OCI-LY1 (cell line): ENCODE measurements around the gene RBM25.

Source experiments
- EZH2 ChIP-seq: fragments of 200-600 bp; sonication (generic), shearing (Covaris generic); IDR thresholded peaks from 2 replicates; pipeline ENCODE4 v1.8.0; 2017; ENCODE audit warnings: borderline replicate concordance, mixed run types, mild to moderate bottlenecking, antibody characterized with exemption, low read length, moderate library complexity, mixed read lengths
- TF ChIP-seq, protein P1 (sequence below): fragments of 200-600 bp; sonication (generic), shearing (Covaris generic); IDR thresholded peaks from 2 replicates; pipeline ENCODE4 v1.5.1; 2017; ENCODE audit warnings: mild to moderate bottlenecking, antibody characterized with exemption, low read length, moderate library complexity, mixed read lengths

DNA sequence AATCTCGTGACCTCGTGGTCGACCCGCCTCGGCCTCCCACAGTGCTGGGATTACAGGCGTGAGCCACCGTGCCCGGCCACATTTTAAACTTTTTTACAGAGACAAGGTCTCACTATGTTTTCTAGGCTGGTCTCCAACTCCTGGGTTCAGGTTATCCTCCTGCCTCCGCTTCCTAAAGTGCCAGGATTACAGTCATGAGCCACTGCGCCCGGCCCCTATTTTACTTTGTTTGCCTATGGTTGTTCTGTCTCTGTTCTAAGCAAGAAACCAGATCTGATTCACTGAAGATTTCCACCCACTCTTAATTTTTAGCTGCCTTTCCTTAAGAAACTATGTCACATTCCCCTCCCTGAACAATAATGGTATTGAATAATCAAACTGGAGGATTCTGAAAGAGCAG, 39.1 kb downstream of the RBM25 start:
- no peak for TF ChIP-seq EZH2
- TF ChIP-seq, protein P1, sequence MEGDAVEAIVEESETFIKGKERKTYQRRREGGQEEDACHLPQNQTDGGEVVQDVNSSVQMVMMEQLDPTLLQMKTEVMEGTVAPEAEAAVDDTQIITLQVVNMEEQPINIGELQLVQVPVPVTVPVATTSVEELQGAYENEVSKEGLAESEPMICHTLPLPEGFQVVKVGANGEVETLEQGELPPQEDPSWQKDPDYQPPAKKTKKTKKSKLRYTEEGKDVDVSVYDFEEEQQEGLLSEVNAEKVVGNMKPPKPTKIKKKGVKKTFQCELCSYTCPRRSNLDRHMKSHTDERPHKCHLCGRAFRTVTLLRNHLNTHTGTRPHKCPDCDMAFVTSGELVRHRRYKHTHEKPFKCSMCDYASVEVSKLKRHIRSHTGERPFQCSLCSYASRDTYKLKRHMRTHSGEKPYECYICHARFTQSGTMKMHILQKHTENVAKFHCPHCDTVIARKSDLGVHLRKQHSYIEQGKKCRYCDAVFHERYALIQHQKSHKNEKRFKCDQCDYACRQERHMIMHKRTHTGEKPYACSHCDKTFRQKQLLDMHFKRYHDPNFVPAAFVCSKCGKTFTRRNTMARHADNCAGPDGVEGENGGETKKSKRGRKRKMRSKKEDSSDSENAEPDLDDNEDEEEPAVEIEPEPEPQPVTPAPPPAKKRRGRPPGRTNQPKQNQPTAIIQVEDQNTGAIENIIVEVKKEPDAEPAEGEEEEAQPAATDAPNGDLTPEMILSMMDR: no peak
